Common myeloid progenitor, CD34-positive (primary cell): Measurements from ENCODE around the gene P2RY6.

ENCODE experiments used
- CTCF ChIA-PET: fragments of 350-600 bp; sonication (Branson Sonifier 250); formaldehyde crosslinking; loops from one replicate; lab custom pipeline; 2021; ENCODE audit warnings: antibody characterized with exemption; lab: Charles Lee
- POLR2A ChIA-PET: fragments of 350-600 bp; sonication (Branson Sonifier 250); formaldehyde crosslinking; loops from one replicate; lab custom pipeline; 2021; ENCODE audit warnings: antibody characterized with exemption; lab: Charles Lee
- DNase-seq, 3 donors: peaks; one replicate each; pipeline versions ENCODE4 v3.0.0 to v3.0.0-alpha.2; 2013
- H3K27ac ChIP-seq, 2 experiments: 1 replicate in 1 of 2; 2 replicates in 1 of 2; pipeline ENCODE4 v1.7.0; 2013; ENCODE audit warnings: inconsistent platforms in 2 of 2, low read length in 2 of 2, mild to moderate bottlenecking in 2 of 2, low read depth in 1 of 2, moderate library complexity in 1 of 2; ENCODE audit not compliant: severe bottlenecking in 2 of 2, insufficient read depth in 1 of 2, poor library complexity in 1 of 2
- H3K27me3 ChIP-seq, 5 experiments: replicated peaks in 2 of 5; 1 replicate in 3 of 5; 2 replicates in 2 of 5; pipeline versions ENCODE4 v1.6.1 to v1.7.0; 2013; ENCODE audit warnings: low read length in 4 of 5, mild to moderate bottlenecking in 2 of 5, moderate library complexity in 2 of 5, inconsistent platforms in 1 of 5; ENCODE audit not compliant: insufficient read depth in 5 of 5, control insufficient read depth in 4 of 5
- H3K36me3 ChIP-seq, 4 experiments: 1 replicate in 2 of 4; 2 replicates in 2 of 4; pipeline versions ENCODE4 v1.6.1 to v1.7.0; 2013; ENCODE audit warnings: low read length in 3 of 4, control low read depth in 1 of 4, mild to moderate bottlenecking in 1 of 4; ENCODE audit not compliant: control insufficient read depth in 4 of 4, insufficient read depth in 4 of 4
- H3K4me1 ChIP-seq, 4 experiments: 1 replicate in 3 of 4; 2 replicates in 1 of 4; pipeline versions ENCODE4 v1.6.1 to v1.7.1; 2013; ENCODE audit warnings: low read length in 3 of 4, mild to moderate bottlenecking in 3 of 4, control low read depth in 1 of 4, inconsistent platforms in 1 of 4, moderate library complexity in 1 of 4; ENCODE audit not compliant: control insufficient read depth in 4 of 4, insufficient read depth in 4 of 4; ENCODE audit errors: control extremely low read depth in 1 of 4
- H3K4me3 ChIP-seq, 7 experiments: 1 replicate in 4 of 7; 2 replicates in 3 of 7; pipeline versions ENCODE4 v1.5.1 to v1.7.0; 2013; ENCODE audit warnings: mild to moderate bottlenecking in 7 of 7, low read length in 6 of 7, moderate library complexity in 6 of 7, inconsistent platforms in 2 of 7, low read depth in 2 of 7, control low read depth in 1 of 7; ENCODE audit not compliant: insufficient read depth in 4 of 7, control insufficient read depth in 1 of 7; ENCODE audit errors: extremely low read depth in 1 of 7
- H3K9me3 ChIP-seq, 5 experiments: 1 replicate in 4 of 5; 2 replicates in 1 of 5; pipeline versions ENCODE4 v1.6.1 to v1.7.1; 2013; ENCODE audit warnings: low read length in 4 of 5, mild to moderate bottlenecking in 2 of 5, inconsistent platforms in 1 of 5, low read depth in 1 of 5, moderate library complexity in 1 of 5; ENCODE audit not compliant: control insufficient read depth in 4 of 5, insufficient read depth in 2 of 5; ENCODE audit errors: control extremely low read depth in 1 of 5
- WGBS: methylation state at CpG from one replicate; pipeline ENCODE4 v1.1.5; 2013; ENCODE audit not compliant: insufficient coverage; 5-methylcytosine and 5-hydroxymethylcytosine counted together

P2RY6 gene

GRCh38 chr11:73345481-73346160 is 73.5 kb downstream of the P2RY6 start:
- peaks cover 0 to 9% (median 2%) of the 10 kb centered on the region in 4 experiments for H3K4me1 ChIP-seq
- ChIA-PET CTCF (interaction anchor here (1.0 to 18.6 kb wide), 5 partner anchors 13 to 50 kb away, joined by 3 to 371 read pairs (median 4); partner anchors contain the start of gene ARHGEF17), POLR2A (no interaction called here)
- 94% methylated on average over 3 of the region's 5 CpGs for WGBS
- H3K36me3 ChIP-seq = peaks cover 0 to 27% (median 13%) of the 10 kb centered on the region in 4 experiments
- no peak for DNase-seq
- H3K4me3 ChIP-seq = no peak overlapping the region
- no peak overlapping the region for H3K27ac ChIP-seq
- no peaks in the 10 kb centered on the region for H3K9me3 ChIP-seq
- no peaks in the 10 kb centered on the region for H3K27me3 ChIP-seq

GRCh38 chr11:73346186-73346935 is 74.2 kb downstream of the P2RY6 start:
- Histone ChIP-seq H3K36me3 (peaks cover 0 to 29% (median 13%) of the 10 kb centered on the region in 4 experiments), H3K27me3 (no peaks in the 10 kb centered on the region), H3K27ac (no peak overlapping the region), H3K4me1 (peaks cover 0 to 9% (median 2%) of the 10 kb centered on the region in 4 experiments), H3K9me3 (no peaks in the 10 kb centered on the region), H3K4me3 (no peak overlapping the region)
- DNase-seq = no peak
- POLR2A ChIA-PET = no interaction called here
- CTCF ChIA-PET = interaction anchor here (18.6 kb wide), 1 partner anchor 49 kb away, joined by 348 read pairs; no protein-coding TSS in a partner anchor
- 98% methylated on average over 10 of the region's 10 CpGs for WGBS

GRCh38 chr11:73347067-73347466 is 74.9 kb downstream of the P2RY6 start:
- H3K27me3 ChIP-seq = no peaks in the 10 kb centered on the region
- peaks cover 0 to 29% (median 11%) of the 10 kb centered on the region in 4 experiments for H3K36me3 ChIP-seq
- ChIA-PET POLR2A (no interaction called here), CTCF (interaction anchor here (11.7 to 18.6 kb wide), 2 partner anchors 20 to 48 kb away, joined by 207 to 348 read pairs; no protein-coding TSS in a partner anchor)
- no peak overlapping the region for H3K27ac ChIP-seq
- no peak for DNase-seq
- H3K4me1 ChIP-seq = peaks cover 0 to 9% (median 2%) of the 10 kb centered on the region in 4 experiments
- H3K9me3 ChIP-seq = no peaks in the 10 kb centered on the region
- H3K4me3 ChIP-seq = no peak overlapping the region
- 97% methylated on average over 6 of the region's 12 CpGs for WGBS
